NCI-H1694 treated with DMSO at 0.1 percent for 48 hours (cell line): ENCODE measurements around the gene RAB11FIP3.
A peak's percentile ranks its signal among the peaks of the same experiment; 100 is the strongest.
"Not testable (repeated sequence)": the region's sequence is repeated elsewhere in the genome, so short reads cannot be mapped to it uniquely, and the experiment has no call there.

ENCODE experiments used
- DNase-seq: peaks from one replicate; lab custom pipeline; 2025; lab: John Stamatoyannopoulos, UW

The RAB11FIP3 gene

DNA sequence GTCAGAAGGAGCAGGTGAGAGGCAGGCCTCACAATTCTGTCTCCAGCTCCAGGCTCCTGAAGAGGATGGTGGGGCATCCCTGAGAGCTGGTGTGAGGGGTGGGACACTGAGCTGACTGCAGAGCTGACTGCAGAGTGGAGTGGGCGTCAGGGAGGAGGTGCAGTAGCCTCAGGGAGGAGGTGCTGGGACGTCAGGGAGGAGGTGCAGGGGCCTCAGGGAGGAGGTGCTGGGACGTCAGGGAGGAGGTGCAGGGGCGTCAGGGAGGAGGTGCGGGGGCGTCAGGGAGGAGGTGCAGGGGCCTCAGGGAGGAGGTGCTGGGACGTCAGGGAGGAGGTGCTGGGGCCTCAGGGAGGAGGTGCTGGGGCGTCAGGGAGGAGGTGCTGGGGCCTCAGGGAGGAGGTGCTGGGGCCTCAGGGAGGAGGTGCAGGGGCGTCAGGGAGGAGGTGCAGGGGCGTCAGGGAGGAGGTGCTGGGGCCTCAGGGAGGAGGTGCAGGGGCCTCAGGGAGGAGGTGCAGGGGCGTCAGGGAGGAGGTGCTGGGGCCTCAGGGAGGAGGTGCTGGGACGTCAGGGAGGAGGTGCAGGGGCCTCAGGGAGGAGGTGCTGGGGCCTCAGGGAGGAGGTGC is 41.9 kb downstream of the RAB11FIP3 start:
- DNase-seq, result not testable (repeated sequence)

DNA sequence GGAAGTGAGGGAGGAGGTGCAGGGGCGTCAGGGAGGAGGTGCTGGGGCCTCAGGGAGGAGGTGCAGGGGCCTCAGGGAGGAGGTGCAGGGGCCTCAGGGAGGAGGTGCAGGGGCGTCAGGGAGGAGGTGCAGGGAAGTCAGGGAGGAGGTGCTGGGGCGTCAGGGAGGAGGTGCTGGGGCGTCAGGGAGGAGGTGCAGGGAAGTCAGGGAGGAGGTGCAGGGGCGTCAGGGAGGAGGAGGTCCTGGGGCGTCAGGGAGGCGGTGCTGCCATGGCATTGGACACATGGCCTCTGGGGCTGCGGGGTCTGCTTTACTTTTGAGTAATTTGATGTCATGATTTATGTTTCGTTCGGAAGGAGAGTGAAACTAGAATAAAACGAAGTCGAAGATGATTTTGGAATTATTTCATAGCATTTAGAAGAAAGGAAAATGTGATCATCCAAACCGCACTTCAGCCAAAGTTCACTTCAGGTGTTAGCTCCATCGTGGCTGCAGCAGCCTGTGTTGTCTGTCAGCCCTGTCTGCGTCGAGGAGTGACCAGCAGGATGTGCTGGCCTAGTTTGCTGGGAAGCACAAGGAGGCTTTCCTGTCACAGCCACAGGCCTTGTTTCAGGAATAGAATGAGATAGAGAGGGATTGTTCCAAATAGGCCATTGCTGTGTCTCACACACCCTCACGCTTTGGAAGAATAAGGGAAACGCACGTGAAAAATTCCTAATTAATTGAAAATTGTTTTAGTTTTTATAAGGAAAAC is 42.8 kb downstream of the RAB11FIP3 start:
- DNase-seq, result no peak

DNA sequence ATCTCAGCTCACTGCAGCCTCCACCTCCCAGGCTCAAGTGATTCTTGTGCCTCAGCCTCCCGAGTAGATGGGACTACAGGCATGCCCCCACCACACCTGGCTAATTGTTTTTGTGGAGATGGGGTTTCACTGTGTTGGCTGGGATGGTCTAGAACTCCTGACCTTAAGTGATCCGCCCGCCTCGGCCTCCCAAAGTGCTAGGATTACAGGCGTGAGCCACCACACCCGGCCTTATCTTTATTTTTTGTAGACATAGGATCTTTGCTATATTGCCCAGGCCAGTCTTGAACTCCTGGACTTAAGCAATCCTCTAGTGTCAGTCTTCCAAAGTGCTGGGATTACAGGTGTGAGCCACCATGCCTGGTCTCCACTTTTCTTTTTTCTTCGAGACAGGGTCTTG is 44.0 kb downstream of the RAB11FIP3 start:
- not testable (repeated sequence) for DNase-seq

DNA sequence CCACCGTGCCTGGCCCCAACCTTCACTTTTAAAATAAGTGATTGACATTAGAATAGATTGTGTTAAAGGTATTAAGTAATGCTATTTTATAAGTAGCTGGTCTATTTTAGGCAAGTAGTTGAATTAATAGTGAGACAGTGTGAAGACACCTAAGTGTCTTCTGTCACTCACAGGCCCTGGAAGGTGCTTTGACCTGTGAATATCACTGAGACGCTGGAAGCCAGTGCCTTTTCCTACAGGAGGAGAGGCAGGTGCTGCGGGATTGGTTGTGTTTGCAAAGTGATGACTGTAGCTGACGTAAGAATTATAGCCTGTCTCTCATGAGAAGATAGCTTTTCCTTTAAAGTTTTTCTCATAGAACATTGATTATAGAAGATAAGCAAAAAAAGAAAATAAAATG is 45.0 kb downstream of the RAB11FIP3 start:
- DNase-seq, result no peak

DNA sequence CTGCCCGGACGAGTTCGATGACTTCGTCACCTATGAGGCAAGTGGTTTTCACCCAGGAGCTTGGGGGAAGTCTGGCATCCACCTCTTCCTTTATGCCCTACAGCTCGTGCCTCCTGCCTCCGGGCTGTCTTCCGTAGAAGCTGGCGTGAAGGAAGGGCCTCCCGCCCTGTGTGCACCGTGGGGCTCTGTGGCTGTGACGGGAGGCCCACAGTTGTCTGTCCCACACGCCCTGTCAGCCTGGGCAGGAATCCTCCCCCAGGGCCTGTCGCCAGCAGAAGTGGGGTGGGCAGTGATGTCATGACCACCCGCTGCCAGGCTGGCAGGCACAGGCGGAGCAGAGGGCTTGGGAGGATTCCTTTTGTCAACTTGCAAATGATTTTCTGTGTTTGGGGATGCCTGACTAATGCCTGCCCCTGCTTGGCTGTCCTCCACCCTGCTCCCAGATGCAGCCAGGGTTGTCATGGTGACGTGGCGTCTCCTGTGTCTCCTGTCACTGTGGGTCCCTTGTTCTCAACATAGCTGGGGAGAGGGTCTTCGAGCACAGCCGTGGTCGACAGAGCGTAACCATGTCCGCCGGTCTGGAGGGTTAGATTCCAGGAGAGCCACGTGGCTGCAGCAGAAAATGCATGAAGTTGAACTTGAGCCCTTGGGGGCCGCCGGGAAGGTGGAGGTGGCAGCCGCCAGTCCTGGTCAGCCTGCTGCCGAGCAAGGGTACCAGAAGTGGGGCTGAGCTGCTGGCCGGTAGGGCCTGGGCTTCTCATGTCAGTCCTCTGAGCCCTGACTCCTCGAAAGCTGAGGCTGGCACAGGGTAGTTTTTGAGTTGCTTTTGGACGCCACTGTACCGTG is 46.1 kb downstream of the RAB11FIP3 start:
- DNase-seq, result peak; percentile 13

DNA sequence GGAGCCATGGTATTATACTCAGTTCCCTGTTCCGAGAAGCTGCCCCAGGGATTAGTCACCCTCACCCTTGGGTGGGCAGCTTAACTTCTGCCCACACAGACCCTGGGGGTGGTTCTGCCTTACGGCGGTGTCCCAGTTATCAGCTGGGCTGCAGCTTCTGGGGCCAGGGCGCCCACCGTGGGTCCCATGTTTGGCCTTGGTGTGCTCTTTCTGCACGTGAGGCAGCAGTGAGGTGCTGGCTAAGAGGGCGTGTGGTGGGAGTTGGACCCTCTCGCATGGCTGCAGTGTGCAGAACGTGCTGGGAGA is 46.7 kb downstream of the RAB11FIP3 start:
- no peak for DNase-seq

DNA sequence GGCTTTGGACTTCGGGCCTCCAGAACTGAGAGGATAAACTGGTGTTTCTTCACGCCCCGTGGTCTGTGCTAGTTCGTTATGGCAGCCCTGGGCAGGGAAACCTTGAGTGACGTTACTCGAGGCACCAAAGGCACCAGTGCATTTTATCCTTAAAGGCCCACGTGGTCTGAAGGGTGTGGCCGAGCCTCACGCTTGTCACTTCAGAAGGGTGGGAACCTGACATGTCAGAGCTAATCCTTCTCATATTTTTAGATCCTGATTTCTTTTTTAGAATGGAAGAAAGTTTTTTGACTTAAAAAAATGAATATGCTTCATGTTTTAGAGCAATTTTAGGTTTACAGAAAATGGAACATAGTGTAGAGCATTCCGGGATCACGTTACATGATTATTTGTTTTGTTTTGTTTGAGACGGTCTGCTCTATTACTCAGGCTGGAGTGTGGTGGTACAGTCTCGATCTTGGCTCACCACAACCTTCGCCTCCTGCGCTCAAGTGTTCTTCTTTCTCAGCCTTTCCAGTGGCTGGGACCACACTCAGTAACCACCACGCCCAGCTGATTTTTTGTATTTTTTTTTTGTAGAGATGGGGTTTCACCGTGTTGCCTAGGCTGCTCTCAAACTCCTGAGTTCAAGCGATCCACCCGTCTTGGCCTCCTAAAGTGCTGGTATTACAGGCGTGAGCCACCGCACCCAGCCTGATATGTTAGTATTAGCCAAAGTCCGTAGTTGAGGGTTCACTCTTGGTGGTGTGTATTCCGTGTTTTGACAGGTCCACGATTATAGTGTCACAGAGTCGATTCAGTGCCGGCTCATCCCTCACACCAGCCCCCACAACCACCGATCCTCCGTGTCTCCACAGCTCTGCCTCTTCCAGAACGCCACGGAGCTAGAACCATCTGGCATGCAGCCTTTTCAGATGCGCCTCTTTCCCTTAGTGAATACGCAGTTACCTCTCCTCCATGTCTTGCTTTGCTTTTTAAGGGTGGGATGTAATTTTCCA is 47.9 kb downstream of the RAB11FIP3 start:
- DNase-seq, result no peak

DNA sequence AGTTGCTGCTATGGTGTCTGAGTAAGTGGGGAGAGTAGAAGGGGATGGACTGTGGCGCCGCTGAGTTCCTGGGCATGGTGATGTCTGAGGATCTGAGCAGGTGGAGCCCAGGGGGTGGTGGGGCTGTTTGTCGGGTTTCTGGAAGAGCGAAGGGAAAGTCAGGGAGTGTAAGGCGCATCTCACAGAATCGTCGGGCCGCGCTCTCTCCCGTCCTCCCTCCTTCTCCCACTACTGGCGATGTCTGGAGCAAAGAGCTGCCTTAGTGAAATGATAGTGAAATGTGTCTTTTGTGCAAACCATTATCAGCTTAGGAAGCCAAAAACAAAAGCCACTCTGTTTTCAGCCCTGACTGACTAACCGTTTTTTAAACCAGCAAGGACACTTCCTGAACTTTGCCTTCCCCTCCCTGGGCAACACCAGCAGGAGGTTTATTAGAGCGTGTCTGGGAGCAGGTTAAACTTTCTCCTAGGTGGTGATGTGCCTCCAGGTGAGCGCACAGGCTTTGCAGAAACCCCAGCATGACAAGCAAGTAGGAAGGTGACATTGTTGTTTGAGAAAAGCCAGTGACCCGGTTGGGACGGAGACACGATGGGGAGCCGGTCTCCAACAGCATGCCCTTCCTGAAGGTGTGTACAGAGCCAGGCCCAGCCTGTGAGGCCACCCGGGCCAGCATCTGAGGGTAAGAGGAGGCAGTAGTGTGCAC is 49.1 kb downstream of the RAB11FIP3 start:
- no peak for DNase-seq

DNA sequence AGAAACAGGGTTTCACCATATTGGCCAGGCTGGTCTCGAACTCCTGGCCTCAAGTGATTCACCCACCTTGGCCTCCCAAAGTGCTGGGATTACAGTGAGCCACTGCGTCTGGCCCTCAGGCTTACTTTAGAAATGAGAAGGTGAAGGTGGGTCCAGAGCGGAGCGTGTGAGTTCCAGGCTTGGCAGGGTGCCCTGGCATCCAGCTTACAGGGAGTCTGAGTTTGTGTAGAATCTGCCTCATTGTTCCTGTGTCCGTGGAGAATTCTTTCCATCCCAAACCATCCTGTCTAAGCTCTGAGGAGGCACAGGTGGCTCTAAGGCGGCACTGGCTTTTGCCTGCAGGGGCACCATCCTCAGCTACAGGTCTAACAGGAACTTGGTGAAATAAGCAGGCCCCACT is 50.6 kb downstream of the RAB11FIP3 start:
- DNase-seq, result no peak

DNA sequence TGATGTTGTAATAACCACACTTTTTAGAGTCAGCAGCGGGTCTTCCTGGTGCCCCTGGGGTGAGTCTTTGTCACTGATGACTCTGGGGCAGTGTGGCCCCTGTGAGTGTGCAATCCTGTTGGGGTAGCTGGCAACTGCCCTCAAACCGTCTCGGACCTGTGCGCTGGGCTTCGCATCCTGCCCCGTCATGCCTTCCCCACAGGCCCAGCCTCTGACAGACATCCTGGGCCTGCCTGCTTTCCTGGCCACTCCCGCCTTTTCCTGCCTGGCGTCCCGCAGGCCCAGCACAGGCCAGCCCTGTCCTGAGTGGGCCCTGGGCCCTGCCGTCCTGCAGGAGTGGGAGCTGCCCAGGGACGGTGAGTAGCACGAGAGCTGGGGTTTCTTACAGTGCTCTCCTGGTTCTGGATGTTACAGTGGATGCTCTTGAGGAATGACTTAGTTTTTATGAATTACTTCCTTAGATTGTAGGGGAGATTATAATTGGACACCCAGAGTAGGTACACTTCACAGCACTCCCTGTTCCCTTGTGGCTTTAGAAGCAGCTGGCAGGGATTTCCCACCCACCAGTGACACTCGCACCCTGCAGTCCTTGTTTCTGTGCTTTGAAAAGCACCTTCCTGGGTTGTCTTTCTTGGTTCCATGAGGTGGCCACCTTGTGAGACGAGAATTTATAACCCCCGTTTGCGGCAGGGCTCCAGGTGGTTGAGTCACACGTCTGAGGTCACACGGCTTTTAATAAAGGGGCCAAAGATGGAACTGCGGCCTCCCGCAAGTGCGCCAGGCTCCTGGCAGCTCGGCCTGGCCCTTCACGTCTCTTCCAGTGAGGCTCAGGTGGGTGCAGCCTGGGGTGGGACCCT is 52.1 kb downstream of the RAB11FIP3 start:
- DNase-seq, result no peak

DNA sequence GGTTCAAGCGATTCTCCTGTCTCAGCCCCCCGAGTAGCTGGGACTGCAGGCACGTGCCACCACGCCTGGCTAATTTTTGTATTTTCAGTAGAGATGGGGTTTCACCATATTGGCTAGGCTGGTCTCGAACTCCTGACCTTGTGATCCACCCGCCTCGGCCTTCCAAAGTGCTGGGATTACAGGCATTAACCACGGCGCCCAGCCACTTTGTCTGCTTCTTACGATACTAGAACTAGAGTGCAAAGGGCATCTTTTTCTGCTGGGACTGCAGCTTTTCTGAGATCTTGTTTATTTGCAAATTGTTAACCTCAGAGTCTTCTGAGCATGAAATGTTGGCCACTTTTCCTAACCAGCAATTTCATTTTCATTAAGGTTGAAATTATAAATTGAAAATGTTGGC is 52.8 kb downstream of the RAB11FIP3 start:
- not testable (repeated sequence) for DNase-seq

DNA sequence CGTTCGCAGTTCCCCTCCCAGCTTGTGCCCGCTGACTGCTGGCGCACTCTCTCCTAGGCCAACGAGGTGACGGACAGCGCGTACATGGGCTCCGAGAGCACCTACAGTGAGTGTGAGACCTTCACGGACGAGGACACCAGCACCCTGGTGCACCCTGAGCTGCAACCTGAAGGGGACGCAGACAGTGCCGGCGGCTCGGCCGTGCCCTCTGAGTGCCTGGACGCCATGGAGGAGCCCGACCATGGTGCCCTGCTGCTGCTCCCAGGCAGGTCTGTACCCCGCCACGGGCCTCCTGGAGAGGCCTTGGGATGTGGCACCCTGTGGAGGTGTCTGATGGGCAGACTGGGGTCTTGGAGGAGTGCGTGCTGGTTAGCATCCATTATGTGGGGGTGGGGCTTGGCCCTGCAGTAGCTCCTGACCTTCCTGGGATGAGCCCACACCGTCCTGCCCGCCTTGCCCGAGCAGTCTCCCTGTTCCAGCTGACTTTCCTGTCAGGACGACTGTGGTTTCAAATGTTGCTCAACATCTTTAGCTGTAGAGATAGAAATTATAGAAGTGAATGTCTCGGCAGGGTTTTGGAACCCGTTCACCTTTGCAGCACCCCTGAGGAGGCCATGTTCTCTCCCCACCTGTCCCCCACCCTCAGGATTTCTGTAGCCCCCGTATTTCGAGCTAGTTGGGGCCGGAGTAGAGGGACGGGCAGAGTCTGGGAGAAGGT is 57.2 kb downstream of the RAB11FIP3 start:
- DNase-seq, result no peak

DNA sequence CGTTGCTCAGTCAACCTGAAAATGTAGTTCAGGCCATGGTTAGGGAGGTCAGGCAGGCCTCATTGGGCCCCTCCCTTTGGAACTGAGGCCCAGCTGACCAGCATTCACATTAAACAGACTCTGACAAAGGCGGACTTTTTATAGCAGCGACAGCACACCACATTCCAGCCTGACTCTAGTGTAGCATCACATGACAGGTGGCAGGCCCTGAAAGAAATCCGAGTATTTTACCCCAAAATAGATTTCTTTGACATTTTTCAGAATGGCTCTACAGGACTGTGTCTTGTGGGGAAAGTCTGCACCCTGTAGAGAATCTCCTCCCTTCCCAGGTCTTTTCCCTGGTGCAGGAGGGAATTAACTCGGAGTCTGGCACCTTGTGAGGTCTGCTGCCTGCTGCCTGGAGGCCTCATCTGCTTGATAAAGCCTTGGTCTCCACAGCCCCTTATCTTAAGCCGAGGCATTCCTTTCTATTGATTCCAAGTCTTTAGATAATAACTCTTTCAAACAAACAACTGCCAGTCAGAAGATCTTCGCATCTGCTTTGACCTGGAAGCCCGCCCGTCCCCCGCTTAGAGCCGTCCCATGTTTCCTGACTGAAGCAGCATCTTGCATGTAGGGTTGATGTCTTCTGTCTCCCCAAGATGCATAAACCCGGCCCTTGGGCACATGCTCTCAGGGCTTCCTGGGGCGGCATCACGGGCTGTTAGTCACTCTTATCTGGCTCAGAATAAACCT is 58.1 kb downstream of the RAB11FIP3 start:
- no peak for DNase-seq

DNA sequence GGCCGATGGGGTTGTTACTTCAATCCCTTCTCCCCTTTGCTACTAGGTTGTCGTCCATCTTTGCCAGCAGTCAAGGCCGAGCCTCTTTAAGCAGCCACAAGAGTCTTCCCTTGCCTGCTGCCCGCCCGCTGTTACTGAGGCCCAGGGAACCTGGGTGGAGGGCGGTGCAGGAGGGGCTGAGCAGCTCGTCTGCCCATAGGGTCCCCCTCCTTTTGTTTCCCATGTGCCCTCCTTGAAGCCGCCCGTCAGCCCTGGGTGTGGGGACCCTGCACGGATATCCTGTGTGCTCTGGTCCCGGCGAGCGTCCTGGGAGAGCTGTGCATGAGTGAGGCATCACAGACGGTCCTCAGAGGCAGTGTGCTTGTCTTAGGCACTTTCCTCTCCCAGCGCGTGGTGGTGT is 64.2 kb downstream of the RAB11FIP3 start:
- DNase-seq, result no peak

DNA sequence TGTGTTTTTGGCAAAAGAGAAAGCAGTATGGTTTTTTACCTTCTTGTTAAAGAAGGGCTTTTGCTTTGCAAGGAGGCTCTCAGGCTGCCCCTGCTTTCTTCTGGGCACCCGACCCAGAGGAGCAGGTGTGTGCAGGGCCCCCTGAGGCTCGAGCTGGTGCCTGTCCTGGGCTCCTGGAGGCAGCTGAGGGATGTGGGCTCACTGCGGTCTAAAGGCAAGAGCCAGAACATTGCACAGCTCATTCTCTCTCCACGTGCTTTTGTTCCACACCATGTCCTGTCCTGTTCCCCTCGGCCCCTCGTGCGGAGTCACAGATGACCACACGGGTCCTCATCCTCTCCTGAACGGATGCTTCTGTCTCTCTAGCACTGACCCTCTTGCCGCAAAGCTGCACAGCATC is 65.3 kb downstream of the RAB11FIP3 start:
- no peak for DNase-seq

DNA sequence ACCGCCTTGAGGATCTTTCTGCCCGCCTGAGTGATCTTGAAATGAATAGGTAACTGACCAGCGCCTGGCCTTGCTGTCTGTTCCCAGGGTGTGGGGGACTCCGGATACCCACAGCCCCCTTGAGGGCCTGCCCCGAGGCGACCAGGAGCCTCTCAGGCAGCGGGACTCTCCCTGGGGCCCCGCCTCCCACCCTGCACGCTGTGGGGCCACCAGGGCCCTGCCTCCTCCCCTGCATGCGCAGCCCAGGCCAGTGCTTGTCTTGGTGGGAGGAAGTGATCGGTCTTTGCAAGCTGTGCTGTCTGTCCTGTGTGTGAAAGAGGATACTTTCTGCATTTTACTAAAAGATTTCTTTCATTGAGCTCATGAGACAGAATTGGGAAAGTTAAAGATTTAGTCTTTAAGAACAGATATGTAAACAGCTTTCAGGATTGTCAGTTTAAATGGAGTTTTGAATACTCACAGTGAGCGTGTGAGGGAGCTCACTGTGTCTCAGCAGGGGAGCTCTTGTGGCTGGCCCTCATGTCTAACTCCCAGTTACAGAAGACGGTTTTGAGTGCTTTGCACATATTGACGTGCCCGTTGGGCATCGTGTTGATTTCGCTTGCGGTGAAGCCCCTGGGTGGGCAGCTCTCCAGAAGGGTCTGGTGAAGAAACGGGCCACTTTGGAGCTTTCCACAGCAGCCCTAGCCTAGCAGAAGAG is 65.9 kb downstream of the RAB11FIP3 start:
- DNase-seq, result no peak

DNA sequence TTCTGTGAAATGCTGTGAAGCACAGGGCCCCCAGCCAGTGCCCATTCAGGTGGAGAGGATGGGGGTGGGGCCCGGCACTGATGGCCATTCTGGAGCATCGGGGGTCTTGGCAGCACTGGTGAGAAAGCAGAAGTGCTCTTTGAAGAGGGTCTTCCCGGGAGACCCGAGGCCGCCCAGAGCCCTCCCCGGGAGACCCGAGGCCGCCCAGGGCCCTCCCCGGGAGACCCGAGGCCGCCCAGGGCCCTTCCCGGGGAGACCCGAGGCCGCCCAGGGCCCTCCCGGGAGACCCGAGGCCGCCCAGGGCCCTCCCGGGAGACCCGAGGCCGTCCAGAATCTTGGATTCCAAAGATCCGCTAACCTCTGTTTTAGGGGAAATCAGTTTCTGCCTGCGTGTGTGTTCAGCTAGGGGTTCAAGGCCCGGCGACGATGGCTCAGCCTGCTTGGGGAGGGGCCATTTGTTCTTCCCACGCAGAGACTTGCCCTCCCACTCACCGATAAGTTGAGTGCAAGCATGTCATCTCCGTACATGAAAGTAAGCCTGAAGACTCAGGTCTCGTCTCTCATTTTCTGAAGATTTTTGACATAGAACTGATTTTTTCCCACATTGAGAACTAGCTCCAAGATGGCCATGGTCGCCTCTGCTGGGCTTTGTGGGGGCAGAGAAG is 66.9 kb downstream of the RAB11FIP3 start:
- DNase-seq, result no peak

DNA sequence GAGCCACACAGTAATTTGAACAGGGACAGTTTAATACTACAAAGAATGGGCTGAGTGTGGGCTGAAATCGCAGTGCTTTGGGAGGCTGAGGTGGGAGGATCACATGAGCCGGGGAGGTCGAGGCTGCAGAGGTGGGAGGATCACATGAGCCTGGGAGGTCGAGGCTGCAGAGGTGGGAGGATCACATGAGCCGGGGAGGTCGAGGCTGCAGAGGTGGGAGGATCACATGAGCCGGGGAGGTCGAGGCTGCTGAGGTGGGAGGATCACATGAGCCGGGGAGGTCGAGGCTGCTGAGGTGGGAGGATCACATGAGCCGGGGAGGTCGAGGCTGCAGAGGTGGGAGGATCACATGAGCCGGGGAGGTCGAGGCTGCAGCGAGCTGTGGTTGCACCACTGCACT is 69.2 kb downstream of the RAB11FIP3 start:
- DNase-seq, result not testable (repeated sequence)
